Gastrocnemius medialis (tissue), 4 donors: Measurements from ENCODE around the gene CYTH4. TPM values are rescaled to one million over a fixed set of nuclear protein-coding genes. Genes with fewer than 3 reads are reported as not detected.

ENCODE experiments used
- ATAC-seq, 2 donors: fragments of 150-250 bp; one replicate each; pipeline ENCODE4 v1.9.1; 2016
- DNase-seq, 2 donors: peaks; one replicate each; pipeline ENCODE4 v3.0.0-alpha.2; 2019
- H3K27ac ChIP-seq, 4 donors: fragments of 200-600 bp; sonication (generic); 1 replicate in 1 of 4; 2 replicates in 3 of 4; pipeline ENCODE4 v1.5.1; 2016 to 2018; ENCODE audit warnings: mild to moderate bottlenecking in 2 of 4, moderate library complexity in 1 of 4
- H3K27me3 ChIP-seq, 3 donors: fragments of 200-600 bp; sonication (generic) in 2 of 3; 1 replicate in 1 of 3; 2 replicates in 2 of 3; pipeline versions ENCODE4 v1.5.1 to v1.6.0; 2016 to 2019; ENCODE audit warnings: mild to moderate bottlenecking in 1 of 3, moderate library complexity in 1 of 3
- H3K36me3 ChIP-seq, 2 donors: fragments of 200-600 bp; sonication (generic) in 1 of 2; one replicate each; pipeline ENCODE4 v1.5.1; 2017 to 2018
- H3K4me1 ChIP-seq, 2 donors: fragments of 200-600 bp; sonication (generic) in 1 of 2; one replicate each; pipeline ENCODE4 v1.5.1; 2016 to 2017; ENCODE audit warnings: mild to moderate bottlenecking in 2 of 2
- H3K4me3 ChIP-seq, 4 donors: fragments of 200-600 bp; sonication (generic) in 3 of 4; 1 replicate in 1 of 4; 2 replicates in 3 of 4; pipeline ENCODE4 v1.5.1; 2016 to 2019; ENCODE audit warnings: mild to moderate bottlenecking in 2 of 4
- H3K9me3 ChIP-seq, 3 donors: fragments of 200-600 bp; sonication (generic) in 2 of 3; 1 replicate in 1 of 3; 2 replicates in 2 of 3; pipeline ENCODE4 v1.5.1; 2016 to 2019
- CTCF ChIP-seq, 5 experiments: fragments of 450-650 bp in 3 of 5; fragments of 200-600 bp in 2 of 5; sonication (generic) in 2 of 5; IDR thresholded peaks in 4 of 5; conservative IDR thresholded peaks in 1 of 5; 1 replicate in 4 of 5; 2 replicates in 1 of 5; pipeline ENCODE4 v1.5.1; 2016 to 2019; ENCODE audit warnings: antibody characterized with exemption in 5 of 5, mild to moderate bottlenecking in 3 of 5, moderate library complexity in 3 of 5
- POLR2A ChIP-seq, 2 donors: fragments of 450-650 bp; IDR thresholded peaks; one replicate each; pipeline ENCODE4 v1.6.1; 2017; ENCODE audit warnings: antibody characterized with exemption in 2 of 2, mild to moderate bottlenecking in 2 of 2, moderate library complexity in 2 of 2
- in situ Hi-C, 4 donors: fragments of 200-750 bp; cut with MboI; loops; one replicate each; pipeline versions ENCODE4 v1.15.0 to v1.8.0; 2017; ENCODE audit warnings: low sequenced_read_pairs in 4 of 4
- intact Hi-C: fragments of 100-400 bp; cut with DNase I; formaldehyde crosslinking; loops from one replicate; pipeline ENCODE4 v1.15.1; 2023; ENCODE audit warnings: low total_unique reads
- total RNA-seq, 4 donors: library from RNA; depleted of rRNA; stranded (reverse); fragments of >200 nt; gene quantifications; one replicate each; pipeline versions ENCODE4 v1.1.0 to v1.2.3, GENCODE V29; 2016

CYTH4 gene
- total RNA-seq, 4 donors from 2014 or later, result 1.7 to 2.2 (median 2.0) TPM; not detected in 1

GRCh38 chr22:37291559-37292298 is 9.4 kb downstream of the CYTH4 start:
- Histone ChIP-seq H3K4me3 (no peak overlapping the region), H3K36me3 (no peaks in the 10 kb centered on the region), H3K27me3 (peaks cover 0 to 10% (median 6%) of the 10 kb centered on the region in 3 donors), H3K4me1 (no peaks in the 10 kb centered on the region), H3K9me3 (no peaks in the 10 kb centered on the region), H3K27ac (no peak overlapping the region)
- in situ Hi-C loops (no loop called here), intact Hi-C loops (no loop called here)
- TF ChIP-seq POLR2A (IDR thresholded peaks at IDR 0.05), result no peak
- no peak for TF ChIP-seq CTCF (IDR thresholded peaks at IDR 0.05 in 4 of 5, conservative IDR thresholded peaks at IDR 0.05 in 1 of 5)
- no peak for ATAC-seq
- no peak for DNase-seq

- intact Hi-C loops, result no loop called here
- H3K4me3 ChIP-seq, result no peak overlapping the region
- H3K36me3 ChIP-seq, result no peaks in the 10 kb centered on the region
- in situ Hi-C loops, result no loop called here
- DNase-seq, result no peak
- H3K9me3 ChIP-seq, result no peaks in the 10 kb centered on the region
- TF ChIP-seq POLR2A (IDR thresholded peaks at IDR 0.05), result no peak
- TF ChIP-seq CTCF (IDR thresholded peaks at IDR 0.05 in 4 of 5, conservative IDR thresholded peaks at IDR 0.05 in 1 of 5), result no peak
- no peaks in the 10 kb centered on the region for H3K4me1 ChIP-seq
- no peak for ATAC-seq
- no peak overlapping the region for H3K27ac ChIP-seq
- peaks cover 0 to 10% (median 0%) of the 10 kb centered on the region in 3 donors for H3K27me3 ChIP-seq
Measured at GRCh38 chr22:37292641-37293040, 10.3 kb downstream of the CYTH4 start.

- in situ Hi-C loops, result no loop called here
- H3K4me3 ChIP-seq, result no peak overlapping the region
- no peaks in the 10 kb centered on the region for H3K36me3 ChIP-seq
- peaks cover 0 to 10% (median 0%) of the 10 kb centered on the region in 3 donors for H3K27me3 ChIP-seq
- no peaks in the 10 kb centered on the region for H3K9me3 ChIP-seq
- no peak for ATAC-seq
- no peaks in the 10 kb centered on the region for H3K4me1 ChIP-seq
- intact Hi-C loops, result no loop called here
- no peak for TF ChIP-seq CTCF (IDR thresholded peaks at IDR 0.05 in 4 of 5, conservative IDR thresholded peaks at IDR 0.05 in 1 of 5)
- TF ChIP-seq POLR2A (IDR thresholded peaks at IDR 0.05), result no peak
- DNase-seq, result no peak
- no peak overlapping the region for H3K27ac ChIP-seq
Measured at GRCh38 chr22:37293172-37293571, 10.9 kb downstream of the CYTH4 start.

GRCh38 chr22:37294747-37295146 is 12.4 kb downstream of the CYTH4 start:
- TF ChIP-seq CTCF (IDR thresholded peaks at IDR 0.05 in 4 of 5, conservative IDR thresholded peaks at IDR 0.05 in 1 of 5) (no peak), POLR2A (IDR thresholded peaks at IDR 0.05) (no peak)
- no peak for ATAC-seq
- DNase-seq, result no peak
- in situ Hi-C loops, result no loop called here
- intact Hi-C loops, result no loop called here
- no peak overlapping the region for H3K27ac ChIP-seq
- H3K4me3 ChIP-seq, result no peak overlapping the region
- peaks cover 0 to 10% (median 0%) of the 10 kb centered on the region in 3 donors for H3K27me3 ChIP-seq
- no peaks in the 10 kb centered on the region for H3K36me3 ChIP-seq
- H3K4me1 ChIP-seq, result no peaks in the 10 kb centered on the region
- no peaks in the 10 kb centered on the region for H3K9me3 ChIP-seq
